ENCODE measurements around the gene IMMP2L. TPM values are rescaled to one million over a fixed set of nuclear protein-coding genes. Genes with fewer than 3 reads are reported as not detected.

The IMMP2L gene
- polyA plus RNA-seq, 2 of the 4 experiments (the other 2 are of a cell fraction): 16.1 to 23.8 TPM

GRCh38 chr7:111475959-111476358, 86.3 kb downstream of the IMMP2L start (continued):
- no peak for TF ChIP-seq EHF (CRISPR knock-in tag; IDR thresholded peaks at IDR 0.05)

DNA sequence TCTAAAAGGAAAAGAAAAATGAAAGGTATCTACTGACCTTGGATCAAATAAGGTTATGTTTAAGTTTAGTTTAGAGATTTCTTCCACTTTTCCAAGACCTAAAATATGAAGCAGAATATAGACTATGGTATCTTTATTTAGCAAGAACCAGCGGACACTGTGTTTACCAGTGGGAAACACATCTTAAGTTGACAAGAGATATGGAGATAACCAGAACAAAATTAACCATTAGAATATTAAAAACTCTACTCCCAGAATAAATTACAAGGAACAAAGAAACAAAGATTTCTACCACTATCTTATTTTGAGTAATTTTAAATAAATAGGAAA, 86.9 kb downstream of the IMMP2L start:
- POLR2A ChIA-PET: no interaction called here

GRCh38 chr7:111474723-111475418, 87.4 kb downstream of the IMMP2L start:
- Histone ChIP-seq H3K4me1 (no peaks in the 10 kb centered on the region), H3K4me2 (no peak overlapping the region), H3K9me3 (0 out of 3 replicates have a peak, but pooled peaks cover 3% of the 10 kb centered on the region), H3K4me3 (no peak overlapping the region), H3K27ac (no peak overlapping the region)
- POLR2A ChIA-PET: no interaction called here
- CTCF ChIA-PET: no interaction called here
- ATAC-seq (no peak), DNase-seq (ENCODE audit: low read depth in 1 of 2, low spot score in 1 of 2) (no peak), FAIRE-seq (no peak)
- 82% methylated on average over 4 of the region's 4 CpGs for WGBS (ENCODE audit: missing lambda C conversion rate)
- no peak for TF ChIP-seq ZFP36 (IDR thresholded peaks at IDR 0.05; ENCODE audit: borderline replicate concordance, partially characterized antibody)
- no peak for TF ChIP-seq CHD4 (IDR thresholded peaks at IDR 0.05; ENCODE audit: borderline replicate concordance)
- no peak for TF ChIP-seq CBX2 (IDR thresholded peaks at IDR 0.05; ENCODE audit: borderline replicate concordance, low read depth)
- TF ChIP-seq SMC3 (IDR thresholded peaks at IDR 0.05): no peak
- TF ChIP-seq, protein P1, sequence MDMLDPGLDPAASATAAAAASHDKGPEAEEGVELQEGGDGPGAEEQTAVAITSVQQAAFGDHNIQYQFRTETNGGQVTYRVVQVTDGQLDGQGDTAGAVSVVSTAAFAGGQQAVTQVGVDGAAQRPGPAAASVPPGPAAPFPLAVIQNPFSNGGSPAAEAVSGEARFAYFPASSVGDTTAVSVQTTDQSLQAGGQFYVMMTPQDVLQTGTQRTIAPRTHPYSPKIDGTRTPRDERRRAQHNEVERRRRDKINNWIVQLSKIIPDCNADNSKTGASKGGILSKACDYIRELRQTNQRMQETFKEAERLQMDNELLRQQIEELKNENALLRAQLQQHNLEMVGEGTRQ (IDR thresholded peaks at IDR 0.05): no peak
- no peak for TF ChIP-seq GATA3 (IDR thresholded peaks at IDR 0.05; ENCODE audit: borderline replicate concordance)
- no peak for TF ChIP-seq ZNF302 (CRISPR knock-in tag; IDR thresholded peaks at IDR 0.05)
- TF ChIP-seq ZC3H11A (IDR thresholded peaks at IDR 0.05): no peak
- TF ChIP-seq EP300 (IDR thresholded peaks at IDR 0.05): no peak
- no peak for TF ChIP-seq CBX8 (IDR thresholded peaks at IDR 0.05)
- TF ChIP-seq MAZ (IDR thresholded peaks at IDR 0.05; ENCODE audit: borderline replicate concordance, low read depth, low read length): no peak
- no peak for TF ChIP-seq RAD21 (conservative IDR thresholded peaks at IDR 0.05 in 1 of 2, IDR thresholded peaks at IDR 0.05 in 1 of 2)
- no peak for TF ChIP-seq HOXA7 (CRISPR knock-in tag; IDR thresholded peaks at IDR 0.05)
- TF ChIP-seq POLR2A (IDR thresholded peaks at IDR 0.05; ENCODE audit: low read length): no peak
- no peak for TF ChIP-seq FOXS1 (CRISPR knock-in tag; IDR thresholded peaks at IDR 0.05)

More for the DNA sequence above, 86.9 kb downstream of the IMMP2L start:
- DNase-seq (ENCODE audit: low read depth in 1 of 2, low spot score in 1 of 2) (no peak), ATAC-seq (no peak), FAIRE-seq (peak; percentile 74)
- no peak for TF ChIP-seq PHF8 (IDR thresholded peaks at IDR 0.05; ENCODE audit: borderline replicate concordance, low read depth)
- no peak for TF ChIP-seq BHLHE40 (IDR thresholded peaks at IDR 0.05; ENCODE audit: low read depth, low read length)
- TF ChIP-seq TP53 (CRISPR knock-in tag; IDR thresholded peaks at IDR 0.05): no peak
- no peak for TF ChIP-seq RARB (CRISPR knock-in tag; IDR thresholded peaks at IDR 0.05)
- H3K4me2 ChIP-seq: no peak overlapping the region
- CTCF ChIA-PET: no interaction called here
- H3K27ac ChIP-seq: no peak overlapping the region
- H3K4me3 ChIP-seq: no peak overlapping the region
- 91% methylated on average over 1 of the region's 1 CpG for WGBS (ENCODE audit: missing lambda C conversion rate)
- H3K9me3 ChIP-seq: 0 out of 3 replicates have a peak, but pooled peaks cover 3% of the 10 kb centered on the region
- H3K4me1 ChIP-seq: no peaks in the 10 kb centered on the region

DNA sequence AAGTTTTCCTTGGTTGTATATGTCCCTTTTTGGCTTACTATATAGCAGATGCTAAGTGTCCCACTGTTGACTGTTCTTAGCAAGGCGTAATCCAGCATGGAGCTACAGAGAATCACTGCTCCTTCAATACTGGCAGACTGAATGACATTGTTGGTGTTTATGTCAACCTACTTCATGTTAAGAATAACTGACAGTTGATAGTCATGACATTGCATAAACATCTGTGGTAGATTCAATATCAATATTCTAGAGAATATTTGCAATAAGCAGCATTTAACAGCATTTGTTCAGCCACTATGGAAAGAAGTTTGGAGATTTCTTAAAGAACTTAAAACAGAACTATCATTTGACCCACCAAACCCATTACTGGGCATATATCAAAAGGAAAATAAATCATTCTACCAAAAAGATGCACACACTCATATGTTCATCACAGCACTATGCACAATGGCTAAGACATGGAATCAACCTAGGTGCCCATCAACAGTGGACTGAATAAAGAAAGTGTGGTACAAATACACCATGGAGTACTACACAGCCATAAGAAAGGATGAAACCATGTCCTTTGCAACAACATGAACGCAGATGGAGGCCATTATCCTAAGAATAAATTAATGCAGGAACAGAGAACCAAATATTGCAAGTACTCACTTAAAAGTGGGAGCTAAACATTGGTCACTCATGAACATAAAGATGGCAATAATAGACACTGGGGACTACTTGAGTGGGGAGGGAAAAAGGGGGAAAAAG, 88.7 kb downstream of the IMMP2L start:
- DNase-seq (ENCODE audit: low read depth in 1 of 2, low spot score in 1 of 2): no peak
- H3K4me1 ChIP-seq: no peaks in the 10 kb centered on the region
- no peak overlapping the region for H3K27ac ChIP-seq
- ChIA-PET POLR2A (no interaction called here), CTCF (interaction anchor here (1.4 kb wide), 1 partner anchor 14 kb away, joined by 3 read pairs; no protein-coding TSS in a partner anchor)
- H3K4me3 ChIP-seq: no peak overlapping the region
- H3K9me3 ChIP-seq: peaks cover 6% of the 10 kb centered on the region; the same call in 2 of the 3 replicates
- no peak for ATAC-seq
- whole genome bisulfite sequencing (ENCODE audit: missing lambda C conversion rate): 72% methylated on average over 2 of the region's 2 CpGs
- no peak overlapping the region for H3K4me2 ChIP-seq
- no peak for FAIRE-seq
- TF ChIP-seq NR3C1 (IDR thresholded peaks at IDR 0.05) (no peak), FOXS1 (CRISPR knock-in tag; IDR thresholded peaks at IDR 0.05) (no peak), CBX2 (IDR thresholded peaks at IDR 0.05; ENCODE audit: borderline replicate concordance, low read depth) (no peak), CHD4 (IDR thresholded peaks at IDR 0.05; ENCODE audit: borderline replicate concordance) (no peak), RAD21 (conservative IDR thresholded peaks at IDR 0.05 in 1 of 2, IDR thresholded peaks at IDR 0.05 in 1 of 2) (no peak)

Measured in A549 (cell line).